ENCODE data around the gene SEMA3G.

SEMA3G gene

GRCh38 chr3:52394751-52395502 is 50.0 kb downstream of the SEMA3G start:
- DNase-seq = no peak

DNA sequence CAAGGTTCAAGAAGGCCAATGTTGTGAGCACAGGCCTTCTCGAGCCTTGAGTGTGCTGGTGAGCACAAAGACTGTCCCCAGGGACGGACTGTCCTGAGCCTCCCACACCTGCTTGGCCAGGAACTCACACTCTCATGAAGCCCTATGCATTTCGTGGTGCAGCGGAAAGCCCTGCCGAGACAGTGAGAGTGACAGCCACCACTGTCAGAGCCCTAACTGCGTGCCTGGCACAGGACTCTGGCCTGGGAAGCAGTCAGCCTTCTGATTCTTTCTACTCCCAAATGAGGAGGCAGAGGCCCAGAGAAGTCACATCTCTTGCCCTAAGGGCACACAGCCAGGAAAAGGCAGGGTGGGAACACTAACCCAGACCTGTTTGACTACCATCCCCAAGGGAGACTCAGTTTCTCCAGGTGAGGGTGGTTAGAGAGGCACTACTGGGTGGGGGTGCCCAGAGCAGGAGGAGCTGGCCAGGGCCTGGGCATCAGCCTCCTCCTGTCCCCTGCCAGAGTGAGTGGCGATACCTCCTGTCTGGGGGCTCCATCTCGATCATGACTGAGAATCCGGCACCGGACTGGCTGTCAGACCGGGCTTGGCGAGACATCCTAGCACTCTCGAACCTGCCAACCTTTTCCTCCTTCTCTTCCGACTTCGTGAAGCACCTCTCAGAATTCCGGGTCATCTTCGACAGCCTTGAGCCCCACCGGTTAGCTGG is 50.8 kb downstream of the SEMA3G start:
- no peak for DNase-seq

DNA sequence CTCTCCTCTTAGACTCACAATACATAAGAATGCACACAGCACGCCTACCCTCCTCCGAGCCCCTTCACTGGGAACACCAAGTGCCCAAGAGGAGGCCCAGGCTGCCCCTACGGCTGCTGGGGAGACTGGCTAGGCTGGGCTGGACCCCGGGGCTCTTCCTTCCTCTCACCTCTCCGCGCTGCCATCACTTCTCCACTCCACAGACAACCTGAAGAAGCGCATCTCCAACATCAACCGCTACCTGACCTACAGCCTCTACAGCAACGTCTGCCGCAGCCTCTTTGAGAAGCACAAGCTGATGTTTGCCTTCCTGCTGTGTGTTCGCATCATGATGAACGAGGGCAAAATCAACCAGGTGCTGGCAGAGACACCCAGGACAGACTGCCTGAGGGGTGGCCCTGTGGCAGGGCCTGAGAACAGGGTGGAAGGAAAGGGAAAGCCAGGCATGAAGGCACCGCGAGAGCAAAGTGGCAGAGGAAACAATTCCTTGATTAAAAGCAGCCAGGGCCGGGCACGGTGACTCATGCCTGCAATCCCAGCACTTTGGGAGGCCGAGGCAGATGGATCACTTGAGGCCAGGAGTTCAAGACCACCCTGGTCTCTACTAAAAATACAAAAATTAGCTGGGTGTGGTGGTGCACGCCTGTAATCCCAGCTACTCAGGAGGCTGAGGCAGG is 51.6 kb downstream of the SEMA3G start:
- no peak for DNase-seq

DNA sequence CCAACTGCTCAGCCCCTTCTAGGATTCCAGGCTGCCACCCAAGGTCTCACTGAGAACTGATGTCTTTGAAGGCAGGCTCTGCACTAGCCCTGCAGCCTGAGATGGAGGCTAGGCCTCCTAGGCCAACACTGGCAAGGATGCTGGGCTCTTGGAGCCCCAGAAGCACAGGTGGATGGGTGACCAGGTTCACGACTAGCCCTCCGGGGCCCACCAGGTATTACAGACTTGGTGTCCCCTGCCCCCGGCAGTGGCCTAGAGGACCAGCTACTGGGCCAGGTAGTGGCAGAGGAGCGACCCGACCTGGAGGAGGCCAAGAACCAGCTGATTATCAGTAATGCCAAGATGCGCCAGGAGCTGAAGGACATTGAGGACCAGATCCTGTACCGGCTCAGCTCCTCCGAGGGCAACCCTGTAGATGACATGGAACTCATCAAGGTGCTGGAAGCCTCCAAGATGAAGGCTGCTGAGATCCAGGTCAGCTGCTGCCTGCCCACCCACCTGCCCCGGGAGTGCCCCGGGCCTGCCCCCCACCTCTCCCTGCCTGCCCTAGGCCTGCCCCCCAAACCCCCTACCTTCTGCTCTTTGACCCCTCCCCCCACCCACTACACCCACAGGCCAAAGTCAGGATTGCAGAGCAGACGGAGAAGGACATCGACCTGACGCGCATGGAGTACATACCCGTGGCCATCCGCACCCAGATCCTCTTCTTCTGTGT is 52.5 kb downstream of the SEMA3G start:
- DNase-seq = no peak

DNA sequence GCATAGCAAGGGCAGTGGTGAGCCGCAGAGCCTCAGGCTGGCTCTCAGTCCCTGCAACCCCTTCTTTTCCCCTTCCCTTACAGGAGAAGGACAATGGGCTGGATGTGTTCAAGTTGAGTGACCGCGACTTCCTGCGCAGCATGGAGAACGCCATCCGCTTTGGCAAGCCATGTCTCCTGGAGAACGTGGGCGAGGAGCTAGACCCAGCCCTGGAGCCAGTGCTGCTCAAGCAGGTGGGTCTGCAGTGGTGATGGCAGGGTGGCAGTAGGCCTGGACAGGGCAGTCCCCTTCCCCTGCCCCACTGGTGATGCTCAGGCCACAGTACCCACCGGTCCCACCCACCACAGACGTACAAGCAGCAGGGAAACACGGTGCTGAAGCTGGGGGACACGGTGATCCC is 53.8 kb downstream of the SEMA3G start:
- no peak for DNase-seq

DNA sequence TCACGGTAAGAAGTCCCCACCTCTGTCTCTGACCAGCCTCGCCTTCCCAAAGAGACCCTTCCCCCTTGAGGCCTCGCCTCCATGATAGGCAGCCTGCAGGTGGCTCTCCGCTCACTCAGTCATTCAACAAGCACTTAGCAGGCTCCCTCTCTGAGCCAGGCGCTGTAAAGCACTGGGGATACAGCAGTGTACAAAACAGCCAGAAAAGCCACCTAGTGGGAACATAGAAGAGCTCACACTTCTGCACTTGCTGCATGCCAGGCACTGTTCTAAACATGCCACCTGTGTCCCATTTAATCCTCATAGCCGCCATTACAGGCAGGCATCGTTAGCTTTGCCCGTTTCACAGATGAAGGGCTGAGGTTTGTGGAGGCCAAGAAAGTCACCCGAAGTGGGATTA is 56.0 kb downstream of the SEMA3G start:
- no peak for DNase-seq

GRCh38 chr3:52388348-52388821 is 56.5 kb downstream of the SEMA3G start:
- DNase-seq = no peak

- DNase-seq = no peak
Observed at GRCh38 chr3:52387481-52387880, 57.4 kb downstream of the SEMA3G start.

- no peak for DNase-seq
Observed at GRCh38 chr3:52385157-52385556, 59.7 kb downstream of the SEMA3G start.

DNA sequence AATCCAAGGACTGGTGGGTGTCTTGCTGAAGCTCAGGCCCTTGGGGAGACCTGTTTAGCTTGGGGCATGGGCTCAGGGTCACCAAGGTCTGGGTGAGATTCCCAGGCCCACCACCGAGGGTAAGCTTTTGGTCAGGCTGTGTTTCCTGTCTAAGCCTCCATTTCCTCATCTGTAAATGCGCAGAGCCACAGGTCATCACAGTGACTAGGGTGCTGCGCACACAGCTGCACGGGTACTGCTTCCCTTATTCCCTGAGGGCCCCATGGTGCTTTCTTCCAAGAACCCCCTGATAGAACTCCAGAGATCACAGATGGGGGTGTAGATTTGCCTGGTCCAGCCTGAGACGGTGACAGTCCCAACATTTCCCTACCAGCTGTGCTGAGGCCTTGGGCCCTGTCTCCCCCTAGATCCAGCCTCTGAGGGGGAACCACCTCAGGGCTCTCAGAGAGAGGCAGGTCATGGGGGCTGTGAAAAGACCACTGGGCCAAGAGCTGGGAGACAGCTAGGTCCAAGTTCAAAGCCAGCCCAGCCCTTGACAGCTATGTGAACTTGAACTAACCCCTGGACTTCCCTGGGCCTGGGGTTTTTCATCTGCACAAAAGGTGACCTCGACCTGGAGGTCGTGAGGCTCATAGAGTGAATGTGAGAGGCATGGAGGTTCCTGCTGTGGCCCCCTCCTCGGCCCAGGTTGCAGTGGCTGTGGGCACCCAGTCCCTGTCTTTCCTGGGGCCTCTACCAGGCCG is 60.7 kb downstream of the SEMA3G start:
- no peak for DNase-seq

DNA sequence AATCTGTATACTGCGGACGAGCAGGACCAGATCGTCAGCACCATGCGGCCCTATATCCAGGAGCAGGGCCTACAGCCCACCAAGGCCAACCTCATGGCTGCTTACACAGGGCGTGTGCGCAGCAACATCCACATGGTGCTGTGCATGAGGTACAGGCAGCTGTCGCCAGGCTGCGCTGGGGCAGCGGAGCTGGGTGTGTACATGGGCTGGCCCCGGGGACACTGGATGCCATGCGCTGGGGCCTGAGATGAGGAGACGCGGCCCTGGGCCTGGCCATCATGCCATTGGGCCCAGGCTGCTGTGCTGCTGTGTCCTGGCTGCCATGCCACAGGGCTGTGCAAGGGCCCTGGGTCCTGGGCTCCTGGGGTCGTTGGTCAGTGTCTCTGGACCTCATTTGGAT is 61.5 kb downstream of the SEMA3G start:
- DNase-seq = no peak
